ENCODE measurements around the gene ZC2HC1B.

The ZC2HC1B gene

DNA sequence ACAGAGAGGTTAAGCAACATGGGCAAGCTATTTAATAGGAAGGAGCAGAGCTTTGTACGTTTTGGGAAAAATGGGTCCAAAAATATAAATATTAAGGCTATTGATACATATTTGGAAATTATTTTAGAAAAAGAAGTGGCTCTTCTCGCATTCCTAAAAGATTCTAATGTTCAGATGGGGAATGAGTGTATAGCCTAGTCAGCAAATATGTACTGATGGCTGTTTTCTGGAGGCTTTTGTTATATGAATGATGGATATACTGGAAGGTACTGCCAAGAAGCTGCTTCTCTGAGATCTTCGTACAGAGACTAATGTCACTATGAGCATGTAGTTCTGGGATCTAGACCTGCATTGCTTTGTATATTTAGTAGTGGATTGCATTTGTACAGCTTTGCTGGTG lies 72.1 kb downstream of the ZC2HC1B start:
- DNase-seq, result no peak

DNA sequence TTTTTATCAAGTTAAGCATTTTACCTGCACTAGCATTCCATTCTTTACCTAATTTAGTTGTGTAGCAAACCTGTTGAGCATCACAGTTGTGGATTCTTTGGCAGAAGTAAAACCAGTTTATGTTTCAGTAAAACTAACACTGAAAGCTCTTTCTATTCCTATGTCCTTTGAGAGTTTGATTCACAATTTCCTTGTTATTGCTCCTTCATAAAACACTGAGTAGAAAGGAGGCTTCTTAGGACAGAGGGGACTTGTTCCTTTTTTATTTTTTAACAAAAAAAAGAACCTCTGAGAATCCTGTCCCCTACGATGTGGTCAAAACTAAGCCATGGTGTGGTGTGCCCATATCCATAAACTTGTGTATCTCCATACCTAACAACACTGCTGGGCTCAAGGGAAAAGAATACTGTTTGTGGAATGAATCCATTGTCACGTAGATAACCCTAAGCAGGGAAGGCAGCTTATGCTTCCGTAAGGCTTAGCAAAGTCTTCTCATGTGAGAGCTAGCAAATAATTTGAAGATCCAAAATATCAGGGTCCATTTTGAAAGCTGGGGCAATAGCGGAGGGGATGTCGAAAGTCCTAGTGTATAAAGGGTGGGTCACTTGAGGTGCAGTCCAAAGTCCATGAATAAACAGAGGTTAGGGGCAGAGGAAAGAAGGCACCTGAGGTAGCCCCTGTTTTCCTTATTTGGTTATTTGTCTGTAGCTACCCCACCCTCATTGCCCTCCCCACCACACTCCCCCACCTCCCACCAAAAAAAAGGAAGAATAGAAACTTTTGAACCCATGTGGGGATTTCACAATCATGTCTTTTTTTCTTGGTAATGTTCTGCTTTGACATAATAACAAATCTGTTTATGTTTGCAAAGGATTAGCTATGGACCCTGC lies 72.7 kb downstream of the ZC2HC1B start:
- no peak for DNase-seq

DNA sequence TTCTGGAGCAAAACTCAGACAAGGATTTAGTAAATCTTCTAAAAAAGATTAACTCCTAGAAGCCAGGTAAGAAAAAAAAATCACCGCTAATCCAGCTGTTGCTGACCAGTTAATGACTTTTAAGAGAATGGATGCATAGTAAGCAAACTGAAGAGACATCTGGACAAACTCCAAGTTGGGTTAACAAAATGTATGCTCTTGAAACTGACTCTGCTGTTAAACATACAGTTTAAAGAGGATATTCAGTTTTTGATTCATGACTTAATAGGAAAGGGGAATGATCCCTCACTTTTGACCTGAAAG lies 73.3 kb downstream of the ZC2HC1B start:
- no peak for DNase-seq

DNA sequence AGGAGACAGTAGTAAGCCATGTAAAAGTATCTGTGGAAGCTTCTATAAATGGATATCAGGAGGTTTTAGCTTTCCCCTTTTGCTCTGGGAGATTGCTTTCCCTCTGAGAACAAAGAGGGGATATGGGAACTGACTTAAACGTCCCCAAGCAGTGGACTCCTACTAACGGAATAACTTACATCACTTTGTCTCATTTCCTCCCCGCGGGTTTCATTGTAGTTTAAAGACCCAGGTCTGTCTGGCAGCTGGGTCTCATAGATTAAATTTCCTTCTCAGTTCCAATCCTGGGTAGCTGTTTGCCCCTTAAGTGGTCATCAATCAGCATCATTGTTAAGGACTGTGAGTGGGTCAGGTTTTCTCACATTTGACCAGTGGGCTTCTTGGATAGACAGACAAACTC lies 75.1 kb downstream of the ZC2HC1B start:
- DNase-seq, result no peak

DNA sequence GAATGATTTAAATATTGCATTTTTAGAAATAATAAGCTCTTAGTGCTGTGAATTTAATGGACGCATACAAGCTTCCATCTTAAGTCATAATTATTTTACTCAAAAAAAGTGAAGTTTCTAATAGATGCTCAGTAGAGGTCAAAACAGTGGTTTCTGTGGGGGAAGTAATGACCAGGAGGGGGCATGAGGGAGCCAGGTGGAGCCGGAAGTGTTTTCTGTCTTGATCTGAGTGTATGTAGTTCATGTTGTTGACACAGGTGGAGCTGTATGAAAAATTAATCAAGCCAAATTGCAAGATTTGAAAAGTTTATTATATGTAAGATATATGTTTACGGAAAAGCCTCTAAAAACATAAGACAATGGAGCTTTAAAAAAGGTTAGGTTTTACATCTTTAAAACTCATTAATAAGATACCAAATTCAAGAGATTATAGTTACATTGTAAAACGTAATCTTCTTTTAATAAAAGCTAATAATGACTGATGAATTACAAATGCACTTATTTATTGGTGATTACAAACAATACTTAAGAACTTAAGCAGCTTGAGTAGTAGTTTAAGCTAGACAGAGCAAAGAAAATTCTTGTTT lies 75.8 kb downstream of the ZC2HC1B start:
- peak; percentile 45 to 63 for DNase-seq

DNA sequence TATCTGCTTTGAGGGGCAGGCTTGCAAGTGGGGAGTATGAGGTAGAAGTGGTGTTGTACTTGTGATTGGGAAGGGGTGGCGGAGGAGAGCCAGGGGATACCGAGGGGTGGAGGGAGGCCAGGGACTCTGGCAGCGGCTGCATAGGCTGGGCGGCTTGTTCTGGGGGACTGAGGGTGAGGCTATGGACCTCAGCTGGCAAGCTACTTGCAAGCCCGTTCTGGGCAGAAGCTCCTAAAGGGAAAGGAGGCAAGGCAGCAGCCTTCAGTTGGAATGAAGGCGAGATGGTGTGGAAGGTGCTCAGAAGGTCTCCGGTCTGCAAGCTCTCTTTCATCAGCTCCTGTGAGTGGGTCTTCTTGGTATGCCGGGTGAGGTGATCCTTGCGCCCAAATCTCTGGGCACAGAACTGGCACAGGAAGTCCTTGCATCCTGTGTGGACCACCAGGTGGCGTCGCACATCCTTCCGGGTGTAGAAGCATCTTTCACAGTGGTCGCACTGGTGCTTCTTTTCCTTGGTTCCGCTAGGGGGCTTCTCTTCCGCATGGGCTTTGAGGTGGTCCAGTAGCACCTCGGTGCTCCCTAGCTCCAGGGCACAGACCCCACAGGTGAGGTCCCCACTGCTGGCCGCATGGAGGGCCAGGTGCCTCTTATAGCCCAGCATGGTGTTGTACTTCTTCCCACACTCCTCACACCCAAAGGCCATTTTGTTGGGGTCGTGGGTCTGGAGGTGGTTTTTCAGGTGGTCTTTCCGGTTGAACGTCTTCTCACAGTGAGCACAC lies 77.8 kb downstream of the ZC2HC1B start:
- peak; percentile 70 for DNase-seq

DNA sequence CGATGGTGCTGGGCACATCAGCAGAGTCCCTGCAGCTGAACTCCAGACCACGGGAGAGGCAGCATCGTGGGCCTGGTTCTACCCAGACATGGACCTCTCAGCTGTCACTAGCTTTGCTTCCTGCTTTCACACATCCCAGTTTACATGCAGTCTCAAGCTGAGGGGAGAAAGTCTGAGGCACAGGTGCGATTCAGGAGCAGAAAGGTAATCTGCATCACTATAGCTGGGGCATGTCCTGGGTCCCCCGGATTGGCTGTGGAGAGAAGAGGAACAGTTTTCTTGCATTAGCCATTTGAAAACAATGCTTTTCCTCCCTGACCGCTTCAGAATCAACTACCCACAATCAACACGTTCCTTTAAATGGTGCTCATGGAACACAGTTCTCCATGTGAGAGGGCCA lies 83.9 kb downstream of the ZC2HC1B start:
- DNase-seq, result no peak

DNA sequence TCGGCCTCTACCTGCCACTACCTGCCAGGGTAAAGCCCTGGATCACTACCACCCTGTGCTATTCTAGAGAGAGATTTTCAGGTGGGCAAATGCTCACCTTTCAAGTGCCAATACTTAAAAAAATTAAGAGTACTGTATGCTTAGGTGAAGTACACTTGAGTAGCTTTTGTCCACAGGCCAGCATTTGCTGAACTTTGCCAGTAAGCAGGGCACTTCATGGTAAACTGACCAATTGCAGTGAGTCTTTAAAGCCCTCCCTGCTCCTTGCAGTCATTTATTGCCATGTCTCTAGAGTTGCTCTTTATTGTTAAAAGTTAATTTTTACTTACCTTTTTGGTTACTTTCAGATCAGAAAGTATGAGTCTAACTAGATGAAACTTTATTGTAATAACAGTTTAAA lies 85.3 kb downstream of the ZC2HC1B start:
- no peak for DNase-seq

DNA sequence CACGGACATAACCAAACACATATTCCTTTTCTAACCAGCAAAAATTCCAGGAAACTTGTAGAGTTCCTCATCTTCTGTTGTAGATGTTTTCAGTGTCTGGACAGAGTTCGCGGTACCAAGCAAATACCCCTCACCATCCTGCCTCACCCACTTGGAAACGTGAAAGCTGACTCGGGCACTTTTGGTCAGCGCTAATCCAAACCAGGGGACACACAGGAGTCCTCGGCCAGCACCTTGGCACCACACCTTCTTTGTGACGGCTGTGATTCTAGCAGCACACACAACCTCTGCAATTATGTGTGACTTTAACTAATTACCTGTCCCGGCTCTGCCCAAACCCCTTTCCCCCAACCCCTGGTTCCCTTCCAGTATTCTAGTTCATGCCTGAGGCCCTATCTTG lies 85.7 kb downstream of the ZC2HC1B start:
- no peak for DNase-seq

DNA sequence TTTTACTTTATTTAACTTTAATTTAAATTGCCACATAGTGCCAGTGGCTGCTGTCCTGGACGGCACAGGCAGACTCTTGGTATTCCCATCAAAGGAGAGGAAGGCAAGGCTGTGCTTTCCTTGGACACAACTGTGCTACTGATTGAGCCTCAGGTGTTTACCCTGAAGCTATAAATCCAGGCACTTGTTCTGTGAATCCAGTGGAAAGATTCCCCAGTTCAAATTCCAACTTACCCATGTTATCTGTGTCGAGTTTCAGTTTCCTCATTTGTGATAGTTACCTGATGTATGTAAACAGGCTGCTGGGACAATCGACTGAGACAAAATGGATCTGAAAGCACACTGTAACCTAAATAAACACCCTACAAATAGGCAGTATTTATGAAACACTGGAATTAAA lies 86.6 kb downstream of the ZC2HC1B start:
- no peak for DNase-seq

DNA sequence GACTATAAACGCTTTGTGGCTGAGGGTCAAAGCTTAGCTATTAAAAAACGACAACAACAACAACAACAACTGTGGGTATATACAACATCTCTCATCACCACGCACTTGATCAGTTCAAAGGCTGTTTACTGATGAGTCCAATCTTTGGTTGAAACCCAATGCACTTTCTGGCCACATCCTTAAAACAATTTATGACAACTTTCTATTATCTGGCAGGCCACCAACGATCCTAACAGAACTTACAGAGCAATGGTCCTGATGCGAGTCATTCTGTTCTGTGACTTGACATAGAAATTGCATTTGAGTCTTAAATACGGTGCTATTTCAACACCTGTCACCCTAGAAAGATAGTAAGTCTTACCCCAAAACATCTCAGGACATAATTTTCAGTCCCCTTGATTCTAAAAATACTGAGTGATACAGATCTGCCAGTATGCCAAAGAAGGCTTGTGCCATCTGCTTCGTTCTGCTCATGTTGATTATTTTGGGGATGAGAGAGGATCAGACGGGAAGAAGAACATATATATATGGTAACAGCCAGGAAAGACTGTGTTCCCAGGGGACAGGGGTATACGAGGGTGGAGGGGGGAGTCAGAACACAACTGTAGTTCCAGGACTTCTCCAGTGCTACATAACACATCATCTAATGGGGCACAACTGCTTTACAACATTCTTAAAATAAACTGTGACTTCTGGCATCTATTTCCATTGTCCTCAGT lies 87.9 kb downstream of the ZC2HC1B start:
- DNase-seq, result no peak

DNA sequence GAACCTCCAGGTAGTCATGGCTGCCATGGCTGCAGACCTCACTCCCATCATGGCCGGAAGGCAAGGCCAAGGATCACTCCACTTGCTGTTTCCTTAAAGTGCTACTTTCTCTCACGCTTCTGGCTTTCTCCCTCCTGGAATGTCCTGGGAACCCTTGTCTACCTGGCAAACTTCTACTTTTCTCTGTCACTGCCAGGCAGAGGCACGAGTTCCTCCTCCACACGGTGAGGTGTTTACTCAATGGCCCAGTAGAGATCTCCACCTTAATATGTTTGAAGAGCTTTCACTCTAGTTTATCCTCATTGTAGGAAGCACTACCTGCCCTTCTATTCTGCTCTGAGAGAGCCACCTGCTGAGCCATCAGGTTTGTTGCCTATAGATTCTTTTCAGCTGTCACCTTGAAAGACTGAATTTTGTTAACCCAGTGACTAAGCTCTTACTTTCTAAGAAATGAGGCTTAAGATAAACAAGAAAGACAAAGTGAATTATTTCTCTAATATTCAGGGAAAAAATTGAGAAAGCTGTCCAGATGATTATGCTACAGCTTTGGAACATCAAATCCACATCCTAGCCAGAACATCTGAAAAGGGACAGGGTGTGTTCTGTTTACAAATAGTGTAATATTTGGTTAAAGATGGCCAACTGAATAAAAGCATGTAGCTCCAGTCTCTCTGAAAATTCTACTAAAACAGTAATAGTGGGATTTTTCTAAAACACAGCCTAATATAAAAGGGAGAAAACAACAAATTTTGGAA lies 88.8 kb downstream of the ZC2HC1B start:
- no peak for DNase-seq

DNA sequence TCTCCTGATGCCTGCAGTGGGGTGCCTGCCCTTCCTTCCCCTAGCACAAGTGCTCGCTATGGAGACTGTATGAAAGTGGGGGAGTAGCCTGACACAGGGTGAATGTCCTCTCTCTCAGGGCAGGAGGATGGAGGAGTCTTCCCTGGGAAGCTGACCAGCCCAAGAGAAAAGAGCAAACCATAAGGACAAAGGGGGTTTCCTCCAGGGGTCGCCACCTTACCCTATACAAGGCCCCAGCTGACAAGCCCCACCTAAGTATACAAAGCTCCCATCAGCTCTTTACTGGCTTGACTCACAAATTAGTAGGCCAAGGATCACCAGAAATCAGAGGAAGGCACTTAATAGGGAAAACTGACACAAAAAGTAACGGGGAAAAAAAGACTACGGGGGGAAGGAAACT lies 89.6 kb downstream of the ZC2HC1B start:
- no peak for DNase-seq

DNA sequence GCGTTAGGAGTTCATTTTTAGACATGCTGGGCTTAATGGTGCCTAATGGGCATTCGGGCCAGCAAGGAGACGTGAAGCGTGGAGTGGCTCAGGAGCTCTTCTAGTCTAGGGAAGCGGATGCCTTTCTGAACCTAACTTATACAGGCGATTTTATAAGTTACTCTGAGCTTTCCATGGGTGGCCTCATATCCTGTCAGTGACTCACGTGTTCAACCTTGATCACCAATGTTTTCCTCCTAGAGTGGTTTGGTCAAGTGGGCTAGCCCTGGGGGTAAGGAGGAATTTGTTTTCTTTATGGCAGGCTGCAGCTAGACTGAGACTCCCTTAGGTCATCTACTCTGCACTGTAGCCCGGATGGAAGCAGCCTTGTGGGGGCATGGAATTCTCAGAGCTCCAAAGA lies 91.7 kb downstream of the ZC2HC1B start:
- no peak for DNase-seq

DNA sequence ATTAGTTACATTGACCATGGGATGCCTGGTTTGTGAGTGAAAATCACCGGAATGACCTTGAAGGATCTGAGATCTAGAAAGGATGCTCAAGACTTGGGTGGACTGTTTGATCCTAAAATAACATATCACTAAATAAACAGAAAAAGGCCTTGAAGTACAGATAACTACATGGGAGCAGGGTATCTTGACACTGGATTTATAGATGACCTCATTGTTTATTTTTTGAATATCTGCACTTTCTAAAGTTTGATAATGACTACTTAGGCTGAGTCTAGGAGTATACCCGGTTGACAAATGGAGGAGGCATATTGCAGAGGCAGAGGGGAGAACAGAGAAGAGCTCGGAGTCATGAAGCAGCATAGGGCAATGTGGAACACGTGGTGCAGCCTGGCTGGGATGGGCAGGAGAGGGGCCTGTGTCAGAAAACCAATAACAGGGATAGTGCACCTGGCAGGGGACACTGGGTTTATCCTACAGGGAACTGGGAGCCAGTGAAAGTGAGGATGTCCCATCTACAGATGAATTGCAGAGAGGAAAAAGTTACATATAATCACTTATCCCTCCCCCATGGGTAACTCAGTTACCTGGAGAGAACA lies 93.5 kb downstream of the ZC2HC1B start:
- DNase-seq, result no peak

DNA sequence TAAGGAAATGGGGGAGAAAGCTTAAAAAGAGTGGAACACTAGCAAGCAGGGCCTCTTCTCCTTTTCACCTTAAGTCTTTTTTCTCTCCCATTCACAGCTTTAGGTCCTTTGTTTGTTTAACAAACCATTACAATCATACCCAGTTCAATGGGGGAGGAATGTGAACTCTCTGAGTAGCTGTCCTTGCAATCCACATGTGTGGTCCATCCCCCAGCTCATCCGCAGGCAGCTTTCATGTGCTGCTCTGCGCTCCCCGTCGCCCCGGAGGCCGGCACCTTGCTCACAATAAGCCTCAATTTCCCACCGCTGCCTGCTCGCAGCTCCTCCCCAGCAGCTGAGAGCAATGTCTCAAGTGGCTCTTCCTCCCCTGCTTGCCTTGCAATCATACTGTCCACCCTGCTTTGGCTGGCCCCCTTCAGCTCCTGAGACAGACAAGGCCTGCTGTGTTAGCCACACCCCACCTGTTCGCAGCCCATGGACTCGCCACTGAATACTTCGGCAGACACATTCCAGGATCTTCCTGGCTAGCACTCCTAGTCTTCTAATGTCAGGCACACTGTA lies 94.6 kb downstream of the ZC2HC1B start:
- DNase-seq, result no peak

DNA sequence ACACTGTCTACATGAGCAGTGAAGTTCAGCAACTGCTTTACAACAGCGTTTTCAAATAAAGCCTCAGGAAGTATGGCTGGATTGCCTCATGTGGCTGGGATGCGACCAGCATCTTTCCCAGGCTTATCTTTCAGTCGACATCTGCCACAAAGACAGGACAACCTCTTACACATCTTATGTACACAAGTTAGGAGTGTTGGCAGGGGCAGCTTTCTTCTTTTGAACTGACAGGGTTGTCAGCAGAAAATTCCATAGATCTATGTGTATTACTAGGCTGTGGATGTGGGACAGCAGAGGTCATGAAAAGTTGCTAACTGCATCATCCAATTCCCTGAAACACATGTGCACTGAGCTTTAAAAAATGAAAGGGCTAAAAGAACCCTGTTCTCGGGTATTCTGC lies 95.7 kb downstream of the ZC2HC1B start:
- DNase-seq, result no peak

DNA sequence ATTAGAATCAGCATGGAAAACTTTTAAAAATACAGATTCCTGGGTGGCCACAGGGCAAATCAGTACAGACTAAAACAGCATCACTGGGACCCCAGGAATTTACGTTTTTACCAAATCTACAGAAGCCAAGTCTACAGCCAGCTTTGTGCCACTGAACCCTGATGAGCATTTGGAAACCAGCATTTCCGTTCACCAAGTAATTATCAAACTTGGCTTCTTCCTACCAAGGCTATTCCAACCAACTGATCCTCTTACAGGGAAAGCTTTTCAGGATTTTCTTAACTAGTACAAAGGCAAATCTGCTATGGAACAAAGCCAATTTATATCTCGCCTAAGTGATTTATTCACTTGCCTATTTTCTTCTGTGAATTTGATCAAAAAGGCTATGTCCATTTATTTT lies 96.8 kb downstream of the ZC2HC1B start:
- DNase-seq, result no peak

DNA sequence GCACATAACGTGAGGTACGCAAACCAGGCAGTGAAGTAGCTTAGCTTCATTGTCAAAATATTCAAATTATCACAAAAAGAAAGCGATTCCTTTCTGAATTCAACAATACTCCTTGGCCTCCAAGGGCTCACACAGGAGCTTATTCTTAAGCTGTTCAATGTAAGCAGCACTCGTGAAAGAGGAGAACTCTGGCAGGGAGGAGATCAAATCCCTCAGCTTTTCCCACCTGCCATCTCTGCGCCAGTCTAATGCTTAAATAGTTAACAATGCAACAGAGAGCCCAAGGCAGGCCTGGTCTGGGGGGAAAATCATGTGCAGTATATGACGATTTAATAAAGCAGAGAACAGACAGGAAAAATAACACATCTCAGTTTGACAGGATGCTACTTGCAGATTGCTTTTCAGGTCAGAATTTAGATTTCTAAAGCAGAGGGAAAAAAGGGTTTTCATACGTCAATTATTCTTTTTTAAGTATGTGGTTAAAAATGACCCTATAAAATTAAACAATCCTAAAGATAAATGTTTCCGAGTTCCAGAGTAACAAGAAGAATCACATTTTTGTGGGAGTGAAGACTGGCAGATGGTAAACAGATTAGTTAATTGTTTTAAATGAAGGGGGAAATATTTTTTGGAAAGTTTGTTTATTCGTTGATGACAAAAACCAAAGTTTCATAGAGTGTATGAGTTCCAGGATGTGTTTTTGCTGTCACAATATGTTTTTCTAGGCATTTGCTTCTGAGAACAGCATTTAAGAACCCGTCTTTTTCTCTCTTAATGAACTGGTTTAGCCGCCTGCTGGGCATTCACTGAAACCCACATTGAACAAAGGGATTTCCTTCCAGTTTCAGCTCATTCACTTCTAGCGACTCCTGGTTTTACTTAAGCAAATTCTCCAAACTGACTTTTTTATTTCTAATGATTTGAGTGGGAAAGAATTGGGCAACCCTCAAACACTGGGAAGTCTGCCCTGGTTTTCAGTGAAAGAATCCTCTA lies 97.9 kb downstream of the ZC2HC1B start:
- no peak for DNase-seq

DNA sequence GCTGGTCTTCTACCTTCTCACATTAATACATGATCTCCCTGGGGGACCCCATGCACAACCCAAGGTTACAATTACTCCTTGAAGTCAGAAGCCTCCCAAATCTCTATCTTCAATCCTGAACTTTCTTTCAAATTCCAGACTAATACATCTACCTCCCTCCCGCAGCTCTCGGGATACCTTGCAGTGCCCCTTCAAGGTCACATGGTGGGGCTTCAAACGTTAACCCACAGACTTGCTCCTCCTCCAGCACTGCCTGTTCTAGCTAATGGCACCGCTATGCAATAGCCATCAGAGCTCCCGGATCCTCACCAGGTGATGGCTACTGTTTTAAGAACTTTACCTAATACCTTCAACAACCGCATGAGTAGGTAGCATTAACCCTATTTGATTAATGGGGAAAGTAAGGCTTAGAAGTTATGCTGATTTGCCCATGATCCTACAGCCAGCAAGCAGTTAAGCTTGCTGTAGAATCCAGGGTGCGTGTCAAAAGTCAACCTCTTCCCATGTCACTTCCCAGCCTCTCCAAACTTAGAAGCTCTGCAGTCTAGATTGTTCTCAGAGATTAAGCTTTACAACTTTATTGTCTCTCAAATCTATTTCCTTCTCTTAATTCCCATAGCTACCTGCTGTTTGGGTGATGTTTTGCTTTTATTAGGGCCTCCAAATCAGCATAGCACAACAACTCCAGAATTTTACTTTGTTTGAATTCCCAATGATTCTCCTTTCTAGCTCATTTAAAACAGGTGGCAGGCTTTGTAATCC lies 99.1 kb downstream of the ZC2HC1B start:
- DNase-seq, result no peak

Measured in activated CD4-positive, alpha-beta T cell treated with anti-CD3 and anti-CD28 coated beads, Interleukin-2, amount 50 U/mL, for 48 hours (primary cell).